ENCODE measurements around the gene MIA2. TPM values are rescaled to one million over a fixed set of nuclear protein-coding genes. Genes with fewer than 3 reads are reported as not detected.
A peak's percentile ranks its signal among the peaks of the same experiment; 100 is the strongest.

MIA2 gene
- polyA plus RNA-seq, 1 donor, result 231 TPM

DNA sequence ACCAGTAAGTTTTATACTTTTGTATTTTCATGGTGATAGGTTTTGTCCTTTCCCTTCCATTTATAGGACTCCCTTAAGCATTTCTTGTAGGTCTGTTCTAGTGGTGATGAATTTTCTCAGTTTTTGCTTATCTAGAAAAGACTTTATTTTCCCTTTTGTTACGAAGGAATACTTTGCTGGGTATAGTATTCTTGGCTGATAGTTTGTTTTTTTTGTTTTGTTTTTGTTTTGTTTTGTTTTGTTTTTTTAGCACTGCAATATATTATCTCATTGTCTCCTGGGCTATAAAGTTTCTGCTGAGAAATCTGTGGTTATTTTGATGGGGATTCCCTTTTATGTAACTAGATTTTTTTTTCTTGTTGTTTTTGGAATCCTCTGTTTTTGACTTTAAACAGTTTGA is 130.8 kb downstream of the MIA2 start:
- no peaks in the 10 kb centered on the region for H3K4me1 ChIP-seq (ENCODE audit: control insufficient read depth, insufficient read depth, low read length)
- H3K27ac ChIP-seq (ENCODE audit: low read length), result no peak overlapping the region
- H3K27me3 ChIP-seq (ENCODE audit: control insufficient read depth, insufficient read depth, low read length), result no peaks in the 10 kb centered on the region
- DNase-seq, result no peak
- peaks cover 16% of the 10 kb centered on the region for H3K9me3 ChIP-seq (ENCODE audit: control insufficient read depth, low read depth, low read length)
- 100% methylated on average over 1 of the region's 1 CpG for WGBS (ENCODE audit: insufficient coverage, low lambda C conversion rate)
- H3K4me3 ChIP-seq (ENCODE audit: low read length), result no peak overlapping the region
- peaks cover 22% of the 10 kb centered on the region for H3K36me3 ChIP-seq (ENCODE audit: control insufficient read depth, insufficient read depth, low read length)

DNA sequence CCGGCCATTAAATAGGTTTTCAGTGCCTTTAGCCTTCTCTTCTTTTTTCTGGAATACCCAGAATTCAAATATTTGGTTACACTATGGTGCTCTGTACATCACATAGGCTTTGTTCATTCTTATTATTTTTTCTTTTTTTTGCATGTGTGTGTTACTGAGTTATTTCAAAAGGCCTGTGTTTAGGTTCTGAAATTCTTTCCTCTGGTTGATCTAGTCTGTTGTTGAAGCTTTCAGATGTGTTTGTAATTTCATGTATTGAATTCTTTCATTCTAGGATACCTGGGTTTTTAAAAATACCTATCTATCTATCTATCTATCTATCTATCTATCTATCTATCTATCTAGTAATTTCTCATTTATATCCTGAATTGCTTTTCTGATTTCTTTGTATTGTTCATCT is 131.6 kb downstream of the MIA2 start:
- Histone ChIP-seq H3K27ac (ENCODE audit: low read length) (no peak overlapping the region), H3K27me3 (ENCODE audit: control insufficient read depth, insufficient read depth, low read length) (no peaks in the 10 kb centered on the region), H3K4me1 (ENCODE audit: control insufficient read depth, insufficient read depth, low read length) (no peaks in the 10 kb centered on the region), H3K9me3 (ENCODE audit: control insufficient read depth, low read depth, low read length) (peaks cover 16% of the 10 kb centered on the region), H3K4me3 (ENCODE audit: low read length) (no peak overlapping the region), H3K36me3 (ENCODE audit: control insufficient read depth, insufficient read depth, low read length) (peaks cover 27% of the 10 kb centered on the region)
- WGBS (ENCODE audit: insufficient coverage, low lambda C conversion rate), result no CpG with 5 or more reads among the region's 1 CpG
- DNase-seq, result no peak

DNA sequence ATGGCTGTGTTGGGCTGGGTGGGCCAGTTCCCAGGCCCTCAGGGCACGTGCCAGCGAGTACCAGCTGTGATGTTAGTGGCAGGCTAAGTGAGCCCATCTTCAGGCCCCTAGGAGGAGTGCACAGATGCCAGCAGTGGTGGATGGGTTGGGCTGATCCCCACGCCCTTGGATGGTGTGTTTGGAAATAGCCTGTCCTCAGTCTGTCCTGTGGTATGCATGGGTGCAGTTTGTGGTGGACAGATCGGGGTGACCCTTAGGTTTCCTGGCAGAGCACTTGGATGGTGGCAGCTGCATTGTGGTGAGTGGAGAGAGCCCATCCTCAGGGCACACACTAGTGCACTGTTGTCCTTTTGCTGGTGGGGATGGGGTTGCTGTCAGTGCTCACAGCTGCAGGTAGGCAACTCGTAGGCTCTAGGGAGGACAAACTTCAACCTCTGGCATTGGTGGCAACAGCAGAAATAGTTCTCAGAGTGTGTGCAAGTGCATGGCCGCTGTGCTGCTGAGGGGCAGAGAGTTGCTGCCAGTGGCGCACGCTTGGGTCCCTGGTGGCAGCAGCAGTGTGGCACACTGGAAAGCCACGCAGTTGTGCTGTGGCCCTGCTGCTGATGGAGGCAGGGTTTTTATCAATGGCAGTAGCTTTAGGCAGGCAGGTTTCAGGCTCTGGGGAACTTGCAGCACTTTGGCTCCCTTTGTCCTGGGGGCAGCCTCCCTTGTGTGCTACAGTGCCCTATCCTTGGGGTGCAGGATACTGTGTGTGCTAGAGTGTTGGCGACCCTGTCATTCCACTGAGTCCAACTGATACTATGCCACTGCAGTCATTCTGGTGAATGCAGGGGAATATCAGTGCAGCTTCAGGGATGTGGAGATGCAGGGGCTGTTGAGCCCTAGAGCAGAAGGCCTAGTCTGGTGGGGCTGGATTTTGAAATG is 133.0 kb downstream of the MIA2 start:
- no CpG with 5 or more reads among the region's 10 CpGs for WGBS (ENCODE audit: insufficient coverage, low lambda C conversion rate)

DNA sequence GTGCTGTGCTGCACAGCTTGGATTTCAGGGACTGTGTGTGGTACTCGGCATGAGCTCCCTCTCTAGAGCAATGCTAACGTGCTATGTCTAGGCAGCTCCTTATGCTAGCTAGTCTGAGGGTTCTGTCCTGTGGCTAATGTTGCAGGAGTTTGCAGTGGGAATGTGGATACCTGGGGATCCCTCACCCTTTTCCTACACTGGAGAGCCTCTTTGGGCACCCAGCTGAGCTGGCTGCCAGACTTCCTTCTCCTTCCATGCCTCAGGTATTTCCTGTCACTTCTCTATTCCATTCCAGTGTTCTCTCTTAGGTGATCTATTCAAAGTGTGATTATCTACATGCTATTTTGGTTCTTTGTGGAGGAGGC is 133.7 kb downstream of the MIA2 start:
- peaks cover 31% of the 10 kb centered on the region for H3K36me3 ChIP-seq (ENCODE audit: control insufficient read depth, insufficient read depth, low read length)
- peaks cover 16% of the 10 kb centered on the region for H3K9me3 ChIP-seq (ENCODE audit: control insufficient read depth, low read depth, low read length)
- no peaks in the 10 kb centered on the region for H3K4me1 ChIP-seq (ENCODE audit: control insufficient read depth, insufficient read depth, low read length)
- no peak overlapping the region for H3K4me3 ChIP-seq (ENCODE audit: low read length)
- WGBS (ENCODE audit: insufficient coverage, low lambda C conversion rate), result no CpG with 5 or more reads among the region's 2 CpGs
- H3K27me3 ChIP-seq (ENCODE audit: control insufficient read depth, insufficient read depth, low read length), result no peaks in the 10 kb centered on the region
- no peak for DNase-seq
- no peak overlapping the region for H3K27ac ChIP-seq (ENCODE audit: low read length)

More for the DNA sequence above, 133.0 kb downstream of the MIA2 start:
- Histone ChIP-seq H3K27ac (ENCODE audit: low read length) (no peak overlapping the region), H3K27me3 (ENCODE audit: control insufficient read depth, insufficient read depth, low read length) (no peaks in the 10 kb centered on the region), H3K9me3 (ENCODE audit: control insufficient read depth, low read depth, low read length) (peaks cover 16% of the 10 kb centered on the region), H3K4me1 (ENCODE audit: control insufficient read depth, insufficient read depth, low read length) (no peaks in the 10 kb centered on the region), H3K4me3 (ENCODE audit: low read length) (no peak overlapping the region), H3K36me3 (ENCODE audit: control insufficient read depth, insufficient read depth, low read length) (peaks cover 31% of the 10 kb centered on the region)
- no peak for DNase-seq

DNA sequence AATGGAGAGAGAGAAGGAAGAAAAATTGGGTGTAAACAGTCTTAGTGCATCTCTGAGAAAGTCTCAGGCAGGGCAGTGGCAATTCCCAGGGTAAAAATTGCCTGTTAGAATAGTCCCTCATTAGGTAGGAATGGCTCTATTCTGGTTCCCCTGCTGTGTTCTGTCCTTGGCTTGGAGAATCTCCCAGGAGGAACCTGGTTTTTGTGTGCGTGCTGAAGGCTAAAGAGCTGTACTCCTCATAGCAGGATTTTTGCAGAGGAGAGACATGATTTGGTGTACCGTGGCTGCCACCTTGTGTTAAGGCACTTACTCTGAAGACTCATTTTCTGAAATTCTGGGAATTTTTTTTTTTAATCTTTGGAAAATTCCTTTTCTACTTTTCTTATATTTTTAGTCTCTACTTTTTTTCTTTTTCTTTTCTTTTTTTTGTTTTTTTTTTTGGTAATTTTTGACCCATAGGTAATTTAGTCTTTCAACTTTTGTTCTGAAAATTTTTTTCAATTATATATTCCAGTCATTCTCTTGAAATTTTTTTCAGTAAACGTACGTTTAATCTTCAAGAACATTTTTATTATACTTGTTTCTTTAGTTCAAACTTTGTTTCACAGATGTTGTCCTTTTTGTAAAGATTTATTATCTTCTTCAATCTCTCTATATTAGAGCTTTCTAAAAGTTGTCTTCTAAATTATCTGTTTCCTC is 134.7 kb downstream of the MIA2 start:
- Histone ChIP-seq H3K27ac (ENCODE audit: low read length) (no peak overlapping the region), H3K4me1 (ENCODE audit: control insufficient read depth, insufficient read depth, low read length) (no peaks in the 10 kb centered on the region), H3K4me3 (ENCODE audit: low read length) (no peak overlapping the region), H3K9me3 (ENCODE audit: control insufficient read depth, low read depth, low read length) (peaks cover 16% of the 10 kb centered on the region), H3K27me3 (ENCODE audit: control insufficient read depth, insufficient read depth, low read length) (no peaks in the 10 kb centered on the region), H3K36me3 (ENCODE audit: control insufficient read depth, insufficient read depth, low read length) (peaks cover 29% of the 10 kb centered on the region)
- peak; percentile 19 to 42 for DNase-seq
- 66% methylated on average over 3 of the region's 4 CpGs for WGBS (ENCODE audit: insufficient coverage, low lambda C conversion rate)

DNA sequence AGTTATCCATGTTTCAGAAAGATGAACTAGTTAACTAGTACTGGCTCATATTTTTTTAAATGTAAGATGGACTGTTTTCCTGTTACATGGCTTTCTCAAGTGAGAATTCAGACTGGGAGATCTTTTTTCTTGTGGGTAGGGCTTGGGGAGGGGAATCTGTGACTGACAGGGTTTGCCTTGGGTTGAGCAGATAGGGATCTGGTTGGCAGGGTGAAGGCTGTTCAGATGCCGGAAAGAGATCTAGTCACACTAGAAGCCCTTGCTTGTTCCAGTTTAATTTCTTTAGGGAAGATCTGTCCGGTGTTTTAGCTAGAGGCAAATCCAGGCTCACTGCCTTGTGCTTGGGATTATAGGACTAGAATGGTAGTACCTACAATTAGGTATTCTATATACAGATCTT is 135.3 kb downstream of the MIA2 start:
- Histone ChIP-seq H3K4me3 (ENCODE audit: low read length) (no peak overlapping the region), H3K9me3 (ENCODE audit: control insufficient read depth, low read depth, low read length) (peaks cover 16% of the 10 kb centered on the region), H3K27me3 (ENCODE audit: control insufficient read depth, insufficient read depth, low read length) (no peaks in the 10 kb centered on the region), H3K27ac (ENCODE audit: low read length) (no peak overlapping the region), H3K4me1 (ENCODE audit: control insufficient read depth, insufficient read depth, low read length) (no peaks in the 10 kb centered on the region), H3K36me3 (ENCODE audit: control insufficient read depth, insufficient read depth, low read length) (peaks cover 29% of the 10 kb centered on the region)
- DNase-seq, result no peak
- no CpG with 5 or more reads among the region's 2 CpGs for WGBS (ENCODE audit: insufficient coverage, low lambda C conversion rate)

DNA sequence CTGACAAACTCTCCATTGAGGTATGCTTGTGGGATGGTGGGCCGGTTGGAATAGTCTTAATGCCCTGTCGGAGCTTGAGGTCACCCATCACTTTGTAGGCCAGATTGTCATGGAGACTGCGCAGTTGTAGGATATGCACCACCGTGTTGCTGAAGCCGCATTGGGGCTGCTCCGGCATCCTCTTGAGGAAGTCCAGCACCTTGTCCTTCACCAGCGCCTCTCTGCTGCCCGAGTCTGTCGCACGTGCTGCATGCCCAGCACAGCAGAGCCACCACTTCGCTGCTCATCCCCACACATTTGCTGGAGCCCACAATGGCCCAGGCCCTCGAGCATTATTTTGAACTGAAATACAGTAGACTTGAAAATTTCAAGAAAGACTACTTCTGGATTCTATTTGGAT is 136.7 kb downstream of the MIA2 start:
- Histone ChIP-seq H3K36me3 (ENCODE audit: control insufficient read depth, insufficient read depth, low read length) (peaks cover 25% of the 10 kb centered on the region), H3K4me3 (ENCODE audit: low read length) (no peak overlapping the region), H3K27ac (ENCODE audit: low read length) (no peak overlapping the region), H3K27me3 (ENCODE audit: control insufficient read depth, insufficient read depth, low read length) (no peaks in the 10 kb centered on the region), H3K4me1 (ENCODE audit: control insufficient read depth, insufficient read depth, low read length) (no peaks in the 10 kb centered on the region), H3K9me3 (ENCODE audit: control insufficient read depth, low read depth, low read length) (peaks cover 4% of the 10 kb centered on the region)
- DNase-seq, result no peak
- WGBS (ENCODE audit: insufficient coverage, low lambda C conversion rate), result no CpG with 5 or more reads among the region's 12 CpGs

DNA sequence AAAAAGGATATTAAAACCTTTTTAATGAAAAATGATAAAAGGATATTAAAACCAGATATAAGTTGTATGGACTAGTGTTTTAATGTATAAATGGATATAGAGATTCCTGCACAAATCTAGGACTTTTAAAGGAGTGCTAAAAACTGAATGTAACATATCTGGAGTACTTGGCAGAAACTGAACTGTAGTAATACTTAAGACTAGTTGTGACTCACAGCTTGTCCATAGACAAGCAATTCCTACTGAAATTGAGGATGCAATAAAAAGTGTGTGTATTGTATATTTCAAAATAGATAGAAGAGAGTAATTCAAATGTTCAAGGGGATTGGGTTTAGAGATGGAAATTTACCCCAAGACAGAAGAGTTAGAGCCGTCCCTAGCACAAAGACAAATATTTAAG is 138.9 kb downstream of the MIA2 start:
- Histone ChIP-seq H3K36me3 (ENCODE audit: control insufficient read depth, insufficient read depth, low read length) (peaks cover 15% of the 10 kb centered on the region), H3K9me3 (ENCODE audit: control insufficient read depth, low read depth, low read length) (no peaks in the 10 kb centered on the region), H3K27ac (ENCODE audit: low read length) (no peak overlapping the region), H3K4me3 (ENCODE audit: low read length) (no peak overlapping the region), H3K27me3 (ENCODE audit: control insufficient read depth, insufficient read depth, low read length) (no peaks in the 10 kb centered on the region), H3K4me1 (ENCODE audit: control insufficient read depth, insufficient read depth, low read length) (no peaks in the 10 kb centered on the region)
- no CpG with 5 or more reads among the region's 1 CpG for WGBS (ENCODE audit: insufficient coverage, low lambda C conversion rate)
- no peak for DNase-seq

DNA sequence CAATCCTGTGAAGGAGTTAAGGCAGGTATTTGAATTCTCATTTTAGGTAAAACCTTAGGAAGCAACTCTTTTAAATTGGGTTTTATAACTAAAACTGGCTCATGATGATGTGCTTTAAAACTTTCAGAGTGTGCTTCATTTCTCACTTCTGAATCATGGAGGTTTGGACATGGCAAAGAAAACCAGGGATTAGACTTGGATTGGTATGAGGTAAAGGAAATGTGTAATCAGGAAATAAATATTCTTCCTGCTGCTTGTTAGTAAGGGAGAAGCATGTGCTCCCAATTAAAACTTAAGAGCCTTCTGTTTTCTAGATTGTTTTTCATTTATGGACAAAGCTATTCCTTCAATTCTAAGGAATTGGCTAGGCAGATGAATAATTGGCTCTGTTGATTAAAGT is 141.1 kb downstream of the MIA2 start:
- H3K36me3 ChIP-seq (ENCODE audit: control insufficient read depth, insufficient read depth, low read length), result peaks cover 8% of the 10 kb centered on the region
- H3K27me3 ChIP-seq (ENCODE audit: control insufficient read depth, insufficient read depth, low read length), result no peaks in the 10 kb centered on the region
- no peaks in the 10 kb centered on the region for H3K9me3 ChIP-seq (ENCODE audit: control insufficient read depth, low read depth, low read length)
- DNase-seq, result no peak
- H3K4me1 ChIP-seq (ENCODE audit: control insufficient read depth, insufficient read depth, low read length), result no peaks in the 10 kb centered on the region
- no peak overlapping the region for H3K4me3 ChIP-seq (ENCODE audit: low read length)
- no peak overlapping the region for H3K27ac ChIP-seq (ENCODE audit: low read length)

DNA sequence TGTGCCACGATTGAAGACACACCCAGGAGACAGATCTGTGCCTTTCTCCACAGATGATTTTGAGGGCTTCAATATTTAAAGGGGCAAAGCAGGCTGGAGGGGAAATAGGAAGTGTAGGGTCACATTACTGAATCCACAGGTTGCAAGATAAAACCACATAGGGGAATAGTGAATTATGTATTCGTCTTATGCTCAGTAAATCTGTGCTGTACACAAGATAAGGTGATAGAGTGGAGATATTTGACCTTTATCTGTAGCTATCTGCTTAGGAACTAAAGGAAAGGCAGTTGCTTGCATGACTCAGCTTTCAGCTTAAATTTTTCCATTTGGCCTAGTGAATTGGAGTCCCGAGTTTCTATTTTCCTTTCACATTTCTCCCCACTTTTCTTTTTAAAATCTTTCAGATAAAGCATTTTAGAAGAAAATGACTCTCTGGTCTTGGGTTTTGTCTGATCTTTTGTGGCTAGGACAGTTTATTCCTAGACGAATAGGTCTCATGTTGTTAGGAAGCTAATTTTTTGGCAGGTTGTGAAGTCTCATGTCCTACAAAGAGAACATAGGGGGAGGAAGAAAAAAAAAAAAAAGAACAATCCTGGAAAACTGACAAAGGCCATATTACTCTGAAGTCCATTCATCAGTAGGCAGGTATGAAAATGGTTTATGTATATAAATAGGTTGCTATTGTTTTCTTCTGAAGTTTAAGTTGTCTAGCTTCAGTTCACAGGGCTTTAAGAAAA is 143.1 kb downstream of the MIA2 start:
- no peak overlapping the region for H3K4me3 ChIP-seq (ENCODE audit: low read length)
- 0% methylated on average over 1 of the region's 4 CpGs for WGBS (ENCODE audit: insufficient coverage, low lambda C conversion rate)
- H3K36me3 ChIP-seq (ENCODE audit: control insufficient read depth, insufficient read depth, low read length), result no peaks in the 10 kb centered on the region
- H3K27me3 ChIP-seq (ENCODE audit: control insufficient read depth, insufficient read depth, low read length), result no peaks in the 10 kb centered on the region
- no peaks in the 10 kb centered on the region for H3K9me3 ChIP-seq (ENCODE audit: control insufficient read depth, low read depth, low read length)
- no peaks in the 10 kb centered on the region for H3K4me1 ChIP-seq (ENCODE audit: control insufficient read depth, insufficient read depth, low read length)
- no peak overlapping the region for H3K27ac ChIP-seq (ENCODE audit: low read length)
- no peak for DNase-seq
